HepG2 (cell line): Measurements from ENCODE around the gene PSMA7. TPM values are rescaled to one million over a fixed set of nuclear protein-coding genes. Genes with fewer than 3 reads are reported as not detected.

ENCODE experiments used
- BCL6 ChIP-seq: IDR thresholded peaks from 2 replicates; pipeline ENCODE4 v1.6.1; 2016; ENCODE audit warnings: missing genetic modification reagents, missing compliant biosample characterization
- BHLHE40 ChIP-seq: IDR thresholded peaks from 2 replicates; pipeline ENCODE4 v1.6.1; 2011; ENCODE audit warnings: low read length, improper control_type of control experiment
- CBFB ChIP-seq: sonication (generic); formaldehyde crosslinking; IDR thresholded peaks from 2 replicates; pipeline ENCODE4 v1.4.0; 2020; ENCODE audit warnings: missing genetic modification reagents
- CHD4 ChIP-seq: fragments of 200-600 bp; sonication (generic); IDR thresholded peaks from 2 replicates; pipeline ENCODE4 v1.7.0; 2017; ENCODE audit warnings: mild to moderate bottlenecking, low read length, borderline replicate concordance
- FOXC1 ChIP-seq: sonication (generic); formaldehyde crosslinking; IDR thresholded peaks from 2 replicates; pipeline ENCODE4 v1.8.0; 2022; ENCODE audit warnings: mild to moderate bottlenecking, missing genetic modification reagents, borderline replicate concordance
- HNF4A ChIP-seq: sonication (generic); formaldehyde crosslinking; IDR thresholded peaks from 2 replicates; pipeline ENCODE4 v1.4.0; 2020; ENCODE audit warnings: missing genetic modification reagents
- JUN ChIP-seq: sonication (generic); formaldehyde crosslinking; IDR thresholded peaks from 2 replicates; pipeline ENCODE4 v1.4.0; 2020; ENCODE audit warnings: mild to moderate bottlenecking, missing genetic modification reagents
- KLF16 ChIP-seq, 2 experiments: sonication (generic) in 1 of 2; formaldehyde crosslinking in 1 of 2; IDR thresholded peaks; 2 replicates each; pipeline versions ENCODE4 v1.6.1 to v1.8.0; 2016 to 2023; ENCODE audit warnings: missing genetic modification reagents in 2 of 2, missing compliant biosample characterization in 1 of 2
- KMT2B ChIP-seq: IDR thresholded peaks from 2 replicates; pipeline ENCODE4 v1.6.1; 2016; ENCODE audit warnings: missing genetic modification reagents, missing compliant biosample characterization
- NBN ChIP-seq: fragments of 450-650 bp; conservative IDR thresholded peaks from 2 replicates; pipeline ENCODE4 v1.6.1; 2017
- SNAPC2 ChIP-seq: sonication (generic); formaldehyde crosslinking; IDR thresholded peaks from 2 replicates; pipeline ENCODE4 v1.8.1; 2022; ENCODE audit warnings: mild to moderate bottlenecking, missing genetic modification reagents
- SP2 ChIP-seq: sonication (generic); formaldehyde crosslinking; IDR thresholded peaks from 2 replicates; pipeline ENCODE4 v1.5.1; 2020; ENCODE audit warnings: mild to moderate bottlenecking, missing genetic modification reagents
- SSRP1 ChIP-seq: IDR thresholded peaks from 2 replicates; pipeline ENCODE4 v1.6.1; 2016; ENCODE audit warnings: control low read depth
- STAG1 ChIP-seq: sonication (generic); formaldehyde crosslinking; IDR thresholded peaks from 2 replicates; pipeline ENCODE4 v1.4.0; 2020; ENCODE audit warnings: missing genetic modification reagents
- ZIK1 ChIP-seq: sonication (generic); formaldehyde crosslinking; IDR thresholded peaks from 2 replicates; pipeline ENCODE4 v1.5.0; 2020; ENCODE audit warnings: mild to moderate bottlenecking, low read depth, missing genetic modification reagents, borderline replicate concordance
- ZNF775 ChIP-seq: sonication (generic); formaldehyde crosslinking; IDR thresholded peaks from 2 replicates; pipeline ENCODE4 v1.4.0; 2020; ENCODE audit warnings: missing genetic modification reagents, mild to moderate bottlenecking, moderate library complexity, borderline replicate concordance
- polyA plus RNA-seq, 8 experiments: library from polyadenylated mRNA; depleted of rRNA in 3 of 8; stranded (reverse) in 7 of 8; unstranded in 1 of 8; fragments of >200 nt; fragmentation: Illumina TruSeq in 4 of 8; extraction: Trizol in 4 of 8; gene quantifications; 2 replicates each; pipeline versions ENCODE4 v1.2.1 to v1.2.3, GENCODE V29; 2011 to 2016; ENCODE audit warnings: low read depth in 4 of 8, missing spikeins in 1 of 8, mixed read lengths in 1 of 8; ENCODE audit not compliant: insufficient read depth in 1 of 8
- total RNA-seq, 5 experiments: library from RNA; depleted of rRNA; stranded (reverse); fragments of >200 nt; fragmentation: Illumina TruSeq; extraction: Trizol; gene quantifications; 2 replicates each; pipeline ENCODE4 v1.2.3, GENCODE V29; 2016; ENCODE audit warnings: low read depth in 1 of 5
- TF ChIP-seq, protein P1 (sequence below): sonication (generic); formaldehyde crosslinking; IDR thresholded peaks from 2 replicates; pipeline ENCODE4 v1.4.0; 2020; ENCODE audit warnings: missing genetic modification reagents, borderline replicate concordance
- TF ChIP-seq, protein P2 (sequence below): sonication (generic); formaldehyde crosslinking; conservative IDR thresholded peaks from 2 replicates; pipeline ENCODE4 v1.4.0; 2020; ENCODE audit warnings: missing genetic modification reagents
- TF ChIP-seq, protein P3 (sequence below): sonication (generic); formaldehyde crosslinking; IDR thresholded peaks from 2 replicates; pipeline ENCODE4 v1.4.0; 2020; ENCODE audit warnings: mild to moderate bottlenecking, low read depth, missing genetic modification reagents
- TF ChIP-seq, protein P4 (sequence below): sonication (generic); formaldehyde crosslinking; IDR thresholded peaks from 2 replicates; pipeline ENCODE4 v1.5.1; 2020; ENCODE audit warnings: missing genetic modification reagents, mild to moderate bottlenecking, borderline replicate concordance
- TF ChIP-seq, protein P5 (sequence below): sonication (generic); formaldehyde crosslinking; IDR thresholded peaks from 2 replicates; pipeline ENCODE4 v1.5.0; 2020; ENCODE audit warnings: missing genetic modification reagents

Gene PSMA7
- total and polyA plus RNA-seq, 2 of the 13 experiments (the other 11 are each of a cell fraction or from before 2014, with no cell fraction given), result 531 to 631 TPM

DNA sequence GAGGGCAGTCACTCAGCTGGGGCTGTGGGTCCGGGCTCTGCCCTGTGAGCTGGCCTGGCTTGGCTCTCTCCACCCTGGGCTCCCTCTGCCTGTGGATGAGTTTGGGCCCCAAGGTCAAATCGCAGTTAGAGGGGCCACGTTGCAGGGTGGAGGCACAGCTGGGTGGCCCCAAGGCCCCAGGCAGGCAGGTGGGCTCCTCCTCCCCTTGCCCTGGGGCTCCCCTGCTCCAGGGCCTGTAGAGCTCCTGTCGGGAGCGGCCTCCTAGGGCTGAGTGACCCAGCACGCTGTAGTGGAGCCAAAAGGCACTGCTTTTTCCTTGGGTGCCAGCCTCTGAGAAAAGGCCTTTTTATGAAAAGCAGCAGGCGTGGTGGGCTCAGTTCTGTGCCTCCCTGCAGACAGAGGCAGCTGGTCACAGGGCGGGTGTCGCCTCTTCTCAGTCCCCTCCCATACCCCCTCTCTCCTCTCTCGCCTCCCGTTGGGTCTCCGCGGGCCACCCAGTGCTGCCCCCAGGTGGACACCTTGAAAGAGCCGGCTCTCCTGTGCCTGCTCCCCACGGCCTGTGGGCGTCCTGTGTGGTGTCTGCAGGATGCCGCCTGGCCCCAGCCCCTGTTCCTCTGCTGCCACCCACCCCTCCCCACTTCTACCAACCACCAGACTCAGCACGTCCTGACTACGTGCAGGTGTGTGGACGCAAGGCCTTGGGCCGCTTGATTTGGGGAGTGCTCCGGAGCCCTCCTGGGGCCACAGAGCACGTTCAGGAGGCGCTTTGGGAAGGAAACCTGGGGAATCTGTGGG, 13.6 kb upstream of the PSMA7 start (continued):
- TF ChIP-seq, protein P1, sequence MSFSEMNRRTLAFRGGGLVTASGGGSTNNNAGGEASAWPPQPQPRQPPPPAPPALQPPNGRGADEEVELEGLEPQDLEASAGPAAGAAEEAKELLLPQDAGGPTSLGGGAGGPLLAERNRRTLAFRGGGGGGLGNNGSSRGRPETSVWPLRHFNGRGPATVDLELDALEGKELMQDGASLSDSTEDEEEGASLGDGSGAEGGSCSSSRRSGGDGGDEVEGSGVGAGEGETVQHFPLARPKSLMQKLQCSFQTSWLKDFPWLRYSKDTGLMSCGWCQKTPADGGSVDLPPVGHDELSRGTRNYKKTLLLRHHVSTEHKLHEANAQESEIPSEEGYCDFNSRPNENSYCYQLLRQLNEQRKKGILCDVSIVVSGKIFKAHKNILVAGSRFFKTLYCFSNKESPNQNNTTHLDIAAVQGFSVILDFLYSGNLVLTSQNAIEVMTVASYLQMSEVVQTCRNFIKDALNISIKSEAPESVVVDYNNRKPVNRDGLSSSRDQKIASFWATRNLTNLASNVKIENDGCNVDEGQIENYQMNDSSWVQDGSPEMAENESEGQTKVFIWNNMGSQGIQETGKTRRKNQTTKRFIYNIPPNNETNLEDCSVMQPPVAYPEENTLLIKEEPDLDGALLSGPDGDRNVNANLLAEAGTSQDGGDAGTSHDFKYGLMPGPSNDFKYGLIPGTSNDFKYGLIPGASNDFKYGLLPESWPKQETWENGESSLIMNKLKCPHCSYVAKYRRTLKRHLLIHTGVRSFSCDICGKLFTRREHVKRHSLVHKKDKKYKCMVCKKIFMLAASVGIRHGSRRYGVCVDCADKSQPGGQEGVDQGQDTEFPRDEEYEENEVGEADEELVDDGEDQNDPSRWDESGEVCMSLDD (CRISPR knock-in tag), result no peak
- TF ChIP-seq, protein P2, sequence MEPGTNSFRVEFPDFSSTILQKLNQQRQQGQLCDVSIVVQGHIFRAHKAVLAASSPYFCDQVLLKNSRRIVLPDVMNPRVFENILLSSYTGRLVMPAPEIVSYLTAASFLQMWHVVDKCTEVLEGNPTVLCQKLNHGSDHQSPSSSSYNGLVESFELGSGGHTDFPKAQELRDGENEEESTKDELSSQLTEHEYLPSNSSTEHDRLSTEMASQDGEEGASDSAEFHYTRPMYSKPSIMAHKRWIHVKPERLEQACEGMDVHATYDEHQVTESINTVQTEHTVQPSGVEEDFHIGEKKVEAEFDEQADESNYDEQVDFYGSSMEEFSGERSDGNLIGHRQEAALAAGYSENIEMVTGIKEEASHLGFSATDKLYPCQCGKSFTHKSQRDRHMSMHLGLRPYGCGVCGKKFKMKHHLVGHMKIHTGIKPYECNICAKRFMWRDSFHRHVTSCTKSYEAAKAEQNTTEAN (CRISPR knock-in tag), result no peak
- TF ChIP-seq ZNF775 (CRISPR knock-in tag) (no peak), NBN (no peak), KMT2B (CRISPR knock-in tag) (0 out of 2 replicates have a peak, but pooled peaks have one; percentile 38), STAG1 (CRISPR knock-in tag) (peak; percentile 82), BHLHE40 (0 out of 2 replicates have a peak, but pooled peaks have one; percentile 20), KLF16 (CRISPR knock-in tag; IDR thresholded peaks at IDR 0.05) (no peak; a peak in 1 of 4 replicates), CBFB (0 out of 2 replicates have a peak, but pooled peaks have one; percentile 42), BCL6 (CRISPR knock-in tag) (peak; percentile 48), CHD4 (no peak), JUN (no peak; the same call in 1 of the 2 replicates), SP2 (CRISPR knock-in tag) (no peak), SNAPC2 (no peak), ZIK1 (no peak), FOXC1 (peak; percentile 68), SSRP1 (CRISPR knock-in tag) (no peak), HNF4A (CRISPR knock-in tag) (no peak)
- TF ChIP-seq, protein P3, sequence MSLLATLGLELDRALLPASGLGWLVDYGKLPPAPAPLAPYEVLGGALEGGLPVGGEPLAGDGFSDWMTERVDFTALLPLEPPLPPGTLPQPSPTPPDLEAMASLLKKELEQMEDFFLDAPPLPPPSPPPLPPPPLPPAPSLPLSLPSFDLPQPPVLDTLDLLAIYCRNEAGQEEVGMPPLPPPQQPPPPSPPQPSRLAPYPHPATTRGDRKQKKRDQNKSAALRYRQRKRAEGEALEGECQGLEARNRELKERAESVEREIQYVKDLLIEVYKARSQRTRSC (CRISPR knock-in tag), result no peak
- TF ChIP-seq, protein P4, sequence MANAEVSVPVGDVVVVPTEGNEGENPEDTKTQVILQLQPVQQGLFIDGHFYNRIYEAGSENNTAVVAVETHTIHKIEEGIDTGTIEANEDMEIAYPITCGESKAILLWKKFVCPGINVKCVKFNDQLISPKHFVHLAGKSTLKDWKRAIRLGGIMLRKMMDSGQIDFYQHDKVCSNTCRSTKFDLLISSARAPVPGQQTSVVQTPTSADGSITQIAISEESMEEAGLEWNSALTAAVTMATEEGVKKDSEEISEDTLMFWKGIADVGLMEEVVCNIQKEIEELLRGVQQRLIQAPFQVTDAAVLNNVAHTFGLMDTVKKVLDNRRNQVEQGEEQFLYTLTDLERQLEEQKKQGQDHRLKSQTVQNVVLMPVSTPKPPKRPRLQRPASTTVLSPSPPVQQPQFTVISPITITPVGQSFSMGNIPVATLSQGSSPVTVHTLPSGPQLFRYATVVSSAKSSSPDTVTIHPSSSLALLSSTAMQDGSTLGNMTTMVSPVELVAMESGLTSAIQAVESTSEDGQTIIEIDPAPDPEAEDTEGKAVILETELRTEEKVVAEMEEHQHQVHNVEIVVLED (CRISPR knock-in tag), result no peak
- TF ChIP-seq, protein P5, sequence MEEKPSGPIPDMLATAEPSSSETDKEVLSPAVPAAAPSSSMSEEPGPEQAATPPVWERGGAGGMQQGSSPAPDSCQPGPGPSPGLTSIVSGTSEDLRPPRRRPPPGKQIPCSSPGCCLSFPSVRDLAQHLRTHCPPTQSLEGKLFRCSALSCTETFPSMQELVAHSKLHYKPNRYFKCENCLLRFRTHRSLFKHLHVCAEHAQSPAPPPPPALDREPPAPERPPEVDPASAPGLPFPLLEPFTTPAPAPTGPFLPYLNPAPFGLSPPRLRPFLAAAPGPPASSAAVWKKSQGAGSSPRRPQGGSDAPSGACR (CRISPR knock-in tag), result no peak
